ENCODE data around the gene TNKS1BP1.
A peak's percentile ranks its signal among the peaks of the same experiment; 100 is the strongest.
"Not testable (repeated sequence)": the region's sequence is repeated elsewhere in the genome, so short reads cannot be mapped to it uniquely, and the experiment has no call there.

Gene TNKS1BP1

DNA sequence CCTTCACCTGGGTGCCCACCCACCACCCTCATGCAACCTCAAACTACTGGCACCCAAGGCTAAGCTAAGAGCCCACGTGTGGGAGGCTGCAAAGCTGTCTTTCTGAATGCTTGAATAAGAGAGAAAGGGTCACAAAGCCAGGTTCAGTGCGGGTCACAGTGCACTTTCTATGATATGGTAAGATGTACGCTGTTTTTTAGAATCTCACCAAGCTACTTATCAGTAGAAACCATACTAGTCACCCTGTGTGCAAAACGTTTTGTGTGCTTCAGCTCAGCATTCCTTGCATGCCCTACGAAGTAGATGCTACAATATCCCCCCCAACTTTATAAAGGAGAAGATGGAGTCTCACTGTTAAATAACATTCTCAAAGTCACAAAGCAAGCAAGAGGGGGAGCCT lies 28.3 kb upstream of the TNKS1BP1 start:
- no peak for DNase-seq

DNA sequence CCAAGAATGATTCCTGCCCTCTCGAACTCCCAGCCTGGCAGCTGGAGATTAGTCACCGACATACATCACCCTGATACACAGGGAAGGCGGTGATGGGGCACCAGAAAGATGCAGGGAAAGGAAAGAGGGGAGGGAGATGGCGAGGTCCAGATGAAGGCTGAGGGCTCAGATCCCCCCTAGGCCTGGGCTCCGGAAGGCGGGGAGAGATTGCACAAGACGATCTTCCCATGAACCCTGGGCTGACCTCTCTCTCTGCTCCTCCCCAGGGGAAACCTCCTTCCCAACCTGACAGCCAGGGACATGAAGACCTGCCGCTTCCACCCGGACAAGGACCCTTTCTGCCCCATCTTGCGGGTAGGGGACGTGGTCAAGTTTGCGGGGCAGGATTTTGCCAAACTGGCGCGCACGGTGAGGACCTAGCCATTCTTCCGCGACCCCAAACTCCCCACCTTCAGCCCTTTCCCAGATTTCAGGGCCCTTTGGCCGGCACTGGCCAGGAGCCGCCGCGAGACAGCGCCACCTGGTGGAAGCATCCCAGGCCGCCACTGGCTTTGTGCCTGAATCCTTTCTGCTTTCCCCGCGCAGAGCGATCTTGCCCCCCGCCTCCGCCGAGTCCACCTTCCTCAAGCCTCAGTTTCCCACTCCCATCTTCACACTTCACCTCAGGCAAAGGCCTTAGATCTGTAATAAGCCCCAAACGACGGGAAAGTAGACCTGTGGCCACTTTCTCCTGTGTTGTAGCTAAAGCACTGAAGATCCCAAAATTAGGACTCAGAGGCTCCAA lies 24.9 kb upstream of the TNKS1BP1 start:
- DNase-seq: no peak

DNA sequence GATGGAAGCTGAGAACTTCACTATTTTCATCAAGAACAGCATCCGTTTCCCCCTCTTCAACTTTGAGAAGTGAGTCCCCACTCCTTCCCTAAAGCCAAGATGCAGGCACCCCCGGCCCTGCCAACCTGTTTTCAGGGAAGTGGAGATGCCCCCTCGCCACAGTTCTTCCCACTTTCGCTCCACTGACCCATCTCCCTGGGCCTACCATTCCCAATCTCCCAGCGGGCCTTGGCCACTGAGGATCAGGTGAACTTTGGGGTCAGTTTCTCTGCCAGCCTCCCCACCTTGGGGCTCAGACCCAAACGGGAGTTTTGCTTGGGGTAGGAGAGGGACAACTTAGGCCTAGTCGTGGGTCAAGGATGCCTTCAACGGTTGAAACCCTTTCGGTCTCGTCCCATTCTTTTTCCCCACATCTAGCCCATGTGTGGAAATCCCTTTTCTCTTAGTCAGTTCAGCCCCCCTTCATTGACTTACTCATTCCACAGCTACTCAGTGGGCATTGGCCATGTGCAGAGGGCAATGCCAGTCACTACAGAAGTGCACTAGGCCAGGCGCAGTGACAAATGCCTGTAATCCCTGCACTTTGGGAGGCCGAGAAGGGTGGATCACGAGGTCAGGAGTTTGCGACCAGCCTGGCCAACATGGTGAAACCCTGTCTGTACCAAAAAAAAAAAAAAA lies 24.0 kb upstream of the TNKS1BP1 start:
- no peak for DNase-seq

DNA sequence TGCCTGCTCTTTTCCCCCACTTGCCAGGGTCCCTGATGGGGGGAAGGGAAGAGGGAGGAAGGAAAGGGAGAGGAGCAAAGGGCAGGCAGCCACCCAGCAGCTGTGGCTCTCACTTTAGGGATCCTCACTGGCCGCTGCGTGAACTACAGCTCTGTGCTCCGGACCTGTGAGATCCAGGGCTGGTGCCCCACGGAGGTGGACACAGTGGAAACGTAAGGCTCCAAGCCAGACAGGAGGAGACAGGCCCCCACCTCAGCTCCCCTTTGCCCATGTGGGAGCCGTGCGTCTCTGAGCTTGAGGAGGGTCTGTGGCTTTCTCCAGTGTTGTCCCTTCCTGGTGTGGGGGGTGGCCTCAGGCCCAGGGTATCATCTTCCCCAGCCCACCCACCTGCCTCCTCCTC lies 23.3 kb upstream of the TNKS1BP1 start:
- DNase-seq: no peak

DNA sequence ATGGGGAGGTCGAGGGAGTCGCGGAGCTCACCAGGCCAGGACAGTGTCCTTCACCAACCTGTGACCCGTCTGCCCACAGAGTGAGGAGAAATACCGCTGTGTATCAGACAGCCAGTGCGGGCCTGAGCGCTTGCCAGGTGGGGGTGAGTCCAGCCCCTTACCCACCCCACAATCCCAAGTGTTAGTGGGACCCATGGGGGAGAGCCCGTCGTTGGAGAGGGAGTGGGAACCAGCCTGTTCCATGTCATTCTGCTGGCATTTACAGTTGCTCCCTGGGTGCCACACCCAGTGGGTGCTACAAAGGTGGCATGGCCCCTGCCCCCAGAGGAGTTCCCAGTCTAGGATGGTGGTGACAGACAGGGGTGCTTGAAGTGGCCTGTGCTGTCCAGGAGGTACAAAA lies 22.6 kb upstream of the TNKS1BP1 start:
- no peak for DNase-seq

DNA sequence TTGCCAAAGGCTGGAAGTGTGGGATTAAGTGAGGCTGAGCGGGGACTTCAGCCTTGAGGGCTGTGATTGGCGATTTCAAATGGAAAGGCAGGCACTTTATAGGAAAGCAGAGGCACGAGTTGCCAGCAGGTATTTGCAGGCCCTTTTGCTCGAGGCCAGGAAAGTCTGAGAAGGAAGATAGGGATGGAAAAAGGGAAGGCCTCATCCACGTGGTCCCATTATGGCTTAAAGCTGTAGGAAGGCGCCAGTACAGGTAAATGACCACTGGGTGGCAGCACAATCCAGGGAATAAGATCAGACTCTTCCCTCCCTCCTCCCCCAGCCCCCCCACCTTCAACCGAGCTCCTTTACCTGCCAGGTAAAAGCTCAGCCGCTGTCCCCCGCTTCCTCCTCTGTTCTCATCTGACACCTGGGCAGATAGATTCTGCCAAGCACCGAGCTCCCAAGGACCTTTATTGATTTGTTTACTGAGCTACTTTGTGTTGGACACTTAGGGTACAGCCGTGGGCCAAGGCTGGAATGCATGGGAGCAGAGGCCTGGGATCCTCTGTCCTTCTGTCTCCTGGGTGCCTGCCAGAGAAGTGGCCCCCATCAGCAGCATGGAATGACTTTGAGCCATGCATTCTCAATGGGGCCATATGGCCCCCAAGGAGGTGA lies 20.9 kb upstream of the TNKS1BP1 start:
- peak; percentile 28 for DNase-seq

DNA sequence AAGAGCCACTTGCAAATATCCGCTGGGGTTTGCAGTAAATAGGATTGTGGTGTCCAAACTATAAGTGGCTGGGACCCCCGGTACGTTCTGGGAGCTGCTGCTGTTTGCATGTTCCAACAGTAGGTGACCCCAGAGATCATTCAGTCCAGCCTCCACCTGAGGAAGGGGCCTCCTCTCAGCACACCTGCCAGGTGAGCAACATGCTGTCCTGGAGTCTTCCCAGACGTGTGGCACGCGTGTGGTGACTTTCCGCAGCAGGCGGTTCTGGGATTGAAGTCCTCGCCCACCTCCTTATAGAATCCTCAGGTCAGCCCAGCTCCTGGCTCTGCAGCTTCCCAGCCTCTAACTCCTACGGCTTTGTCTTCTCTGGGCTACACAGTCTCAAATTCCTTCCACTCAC lies 20.1 kb upstream of the TNKS1BP1 start:
- no peak for DNase-seq

DNA sequence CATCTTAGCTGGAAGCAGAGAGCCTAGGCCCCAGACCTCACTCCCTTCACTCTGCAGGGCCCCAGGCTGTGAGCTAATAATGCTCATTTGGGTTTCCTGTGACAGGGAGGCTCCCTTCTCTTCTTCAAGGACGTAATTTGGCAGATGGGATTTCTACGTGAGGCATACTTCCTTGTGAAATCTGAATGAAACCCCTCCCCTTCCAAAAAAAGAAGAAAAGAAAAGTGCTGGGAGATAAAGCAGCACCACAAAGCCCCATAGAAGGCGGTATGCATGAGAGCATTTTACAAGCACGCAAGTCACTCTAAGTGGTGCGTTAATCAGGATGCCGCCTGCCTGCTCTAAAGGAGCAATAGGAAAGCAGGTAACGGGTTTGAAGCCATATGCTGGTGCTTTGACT lies 19.1 kb upstream of the TNKS1BP1 start:
- DNase-seq: peak; percentile 47

DNA sequence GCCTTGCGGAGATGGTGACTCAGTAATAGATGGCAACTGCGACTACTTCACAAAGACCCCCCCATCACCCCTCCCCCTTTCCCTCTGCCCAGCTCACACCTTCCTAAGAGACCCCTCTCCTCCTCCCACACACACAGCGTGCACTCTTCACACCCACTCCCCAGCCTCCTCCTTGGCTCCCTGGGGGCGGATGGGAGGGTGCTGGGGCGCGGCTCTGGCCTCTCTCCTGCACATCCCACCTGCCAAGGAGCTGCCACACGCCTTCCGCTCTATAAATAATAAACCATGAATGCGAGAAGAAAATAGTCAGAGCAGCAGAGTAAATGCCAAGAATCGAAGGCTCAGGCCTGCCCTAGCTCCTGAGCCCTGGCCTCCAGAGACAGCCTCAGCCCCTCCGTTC lies 17.9 kb upstream of the TNKS1BP1 start:
- no peak for DNase-seq

DNA sequence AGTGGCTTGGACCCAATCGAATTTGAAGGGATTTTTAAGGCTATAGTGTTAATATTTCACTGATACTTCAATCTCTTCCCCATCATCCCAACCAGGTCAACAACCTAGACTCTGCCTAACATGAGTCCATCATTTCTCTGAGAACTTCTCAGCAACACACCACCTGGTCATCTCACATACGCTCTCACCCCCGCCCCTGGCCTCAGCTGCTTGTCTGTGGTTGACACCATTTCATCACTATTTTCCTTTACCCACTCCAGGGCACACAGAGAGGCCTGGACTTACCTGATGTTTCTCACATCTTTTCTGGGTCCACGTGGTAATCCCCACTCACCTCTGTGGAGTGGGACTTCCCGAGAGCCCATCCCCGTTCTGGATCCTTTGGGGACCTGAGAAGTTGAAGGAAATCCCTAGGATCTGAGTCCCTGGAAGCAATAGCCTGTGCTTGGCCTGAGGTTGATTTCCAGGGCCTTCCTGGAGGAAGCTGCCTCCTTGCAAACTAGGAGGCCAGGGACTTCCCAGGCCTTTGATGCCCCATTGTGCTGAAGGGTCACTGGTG lies 16.6 kb upstream of the TNKS1BP1 start:
- DNase-seq: no peak

DNA sequence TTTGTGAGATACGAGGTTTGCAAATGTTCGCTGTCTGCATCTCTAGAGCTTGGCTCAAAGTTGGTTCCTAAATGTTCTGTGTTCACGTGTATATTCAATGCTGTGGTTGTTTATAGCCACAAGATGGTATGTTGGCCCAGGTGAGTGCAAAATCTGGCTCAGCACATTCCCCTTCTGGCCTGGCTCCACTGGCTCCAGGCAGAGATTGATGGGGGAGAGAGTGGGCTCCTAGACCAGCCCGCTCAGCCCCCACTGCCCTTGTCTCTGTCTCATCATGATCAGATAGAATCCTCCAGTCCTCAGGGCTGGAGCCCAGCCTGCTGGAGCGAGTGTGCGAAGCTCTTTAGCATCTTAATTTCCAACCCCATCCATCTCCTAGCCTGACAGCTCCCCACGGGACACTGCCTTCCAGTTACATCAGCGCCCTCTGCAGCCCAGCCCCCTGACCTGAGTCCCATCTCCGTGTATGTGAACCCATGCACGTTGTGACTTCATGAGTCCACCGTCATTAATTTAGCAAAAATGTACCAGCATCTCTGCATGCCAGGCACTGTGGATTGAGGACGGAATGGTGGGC lies 15.4 kb upstream of the TNKS1BP1 start:
- no peak for DNase-seq

DNA sequence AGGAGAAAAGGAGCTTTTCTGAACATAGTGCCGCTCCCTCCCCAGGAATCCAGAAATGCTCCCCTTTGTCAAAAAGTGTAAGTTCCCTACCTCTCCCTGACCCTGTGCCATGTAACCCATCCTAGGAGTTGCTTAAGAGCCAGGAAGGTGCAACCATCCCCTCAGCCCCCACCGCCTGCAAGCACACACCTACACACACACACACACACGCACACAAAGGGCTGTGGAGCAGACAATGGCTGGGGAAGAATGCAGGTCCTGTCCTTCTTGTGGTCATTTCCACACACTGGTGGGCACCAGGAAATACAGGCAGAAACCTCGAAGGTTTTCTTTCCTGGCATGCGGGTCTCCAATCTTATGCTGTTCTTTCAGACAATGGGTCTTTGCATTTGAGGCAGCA lies 14.6 kb upstream of the TNKS1BP1 start:
- DNase-seq: no peak

DNA sequence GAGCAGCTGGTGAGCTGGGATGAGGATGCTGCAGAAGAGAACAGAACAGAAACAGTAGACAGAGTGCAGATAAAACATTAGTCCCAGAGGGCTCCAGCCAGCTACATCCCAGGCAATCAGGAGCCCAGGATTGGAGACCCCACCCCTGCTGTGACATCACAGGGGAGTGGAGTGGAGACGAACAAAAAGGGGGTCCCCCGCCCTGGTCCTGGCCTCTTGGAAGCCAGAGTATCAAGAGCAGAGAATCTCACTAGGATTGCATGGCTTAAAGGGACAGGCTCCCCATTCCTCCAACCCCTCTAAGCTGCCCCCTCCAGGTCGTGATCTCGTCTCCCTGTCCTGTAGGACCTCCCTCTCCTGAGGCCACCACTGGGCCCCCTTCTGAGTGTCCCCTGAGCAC lies 13.4 kb upstream of the TNKS1BP1 start, which contains the start of gene P2RX3:
Gene P2RX3, plus strand, starts transcription at position 211 of the 400 bp plus-strand sequence. CDS start 199 bp downstream, outside the sequence.
- DNase-seq: no peak

DNA sequence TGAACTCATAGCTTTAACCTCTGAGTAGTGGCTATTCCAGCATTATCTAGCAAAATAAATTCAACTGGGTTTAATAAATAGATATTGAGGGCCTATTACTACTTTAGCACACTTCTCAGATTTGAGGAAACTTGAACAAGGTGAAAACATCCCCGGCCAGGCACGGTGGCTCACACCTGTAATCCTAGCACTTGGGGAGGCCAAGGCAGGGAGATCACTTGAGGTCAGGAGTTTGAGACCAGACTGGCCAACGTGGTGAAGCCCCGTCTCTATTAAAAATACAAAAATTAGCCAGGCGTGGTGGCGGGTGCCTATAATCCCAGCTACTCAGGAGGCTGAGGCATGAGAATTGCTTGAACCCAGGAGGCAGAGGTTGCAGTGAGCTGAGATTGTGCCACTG lies 12.1 kb upstream of the TNKS1BP1 start:
- DNase-seq: not testable (repeated sequence)

DNA sequence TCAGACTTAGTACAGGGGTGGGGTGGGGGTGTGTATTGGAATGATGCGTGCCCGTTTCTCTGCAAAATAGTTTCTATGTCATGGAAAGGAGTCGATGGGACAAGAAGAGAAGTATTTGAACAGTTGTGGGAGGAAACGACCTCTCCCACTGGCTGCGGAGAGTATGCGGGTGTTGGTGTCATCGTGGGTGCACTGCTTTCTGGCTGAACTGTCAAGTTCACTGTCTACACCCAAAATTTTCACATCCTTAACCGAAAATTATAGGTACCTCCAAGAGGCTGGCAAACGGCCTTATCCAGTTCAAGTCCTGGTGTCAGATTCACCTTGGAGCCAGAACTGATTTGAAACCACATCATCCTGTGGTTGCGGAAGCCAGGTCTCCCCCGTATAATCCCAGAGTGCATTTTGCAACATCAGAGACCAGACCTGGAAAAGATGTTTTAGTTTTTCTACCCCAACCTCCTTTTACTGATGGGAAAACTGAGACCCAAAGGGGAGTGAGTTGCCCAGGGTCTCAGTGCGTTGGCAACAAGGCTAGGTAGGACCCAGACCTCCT lies 11.4 kb upstream of the TNKS1BP1 start:
- DNase-seq: no peak

DNA sequence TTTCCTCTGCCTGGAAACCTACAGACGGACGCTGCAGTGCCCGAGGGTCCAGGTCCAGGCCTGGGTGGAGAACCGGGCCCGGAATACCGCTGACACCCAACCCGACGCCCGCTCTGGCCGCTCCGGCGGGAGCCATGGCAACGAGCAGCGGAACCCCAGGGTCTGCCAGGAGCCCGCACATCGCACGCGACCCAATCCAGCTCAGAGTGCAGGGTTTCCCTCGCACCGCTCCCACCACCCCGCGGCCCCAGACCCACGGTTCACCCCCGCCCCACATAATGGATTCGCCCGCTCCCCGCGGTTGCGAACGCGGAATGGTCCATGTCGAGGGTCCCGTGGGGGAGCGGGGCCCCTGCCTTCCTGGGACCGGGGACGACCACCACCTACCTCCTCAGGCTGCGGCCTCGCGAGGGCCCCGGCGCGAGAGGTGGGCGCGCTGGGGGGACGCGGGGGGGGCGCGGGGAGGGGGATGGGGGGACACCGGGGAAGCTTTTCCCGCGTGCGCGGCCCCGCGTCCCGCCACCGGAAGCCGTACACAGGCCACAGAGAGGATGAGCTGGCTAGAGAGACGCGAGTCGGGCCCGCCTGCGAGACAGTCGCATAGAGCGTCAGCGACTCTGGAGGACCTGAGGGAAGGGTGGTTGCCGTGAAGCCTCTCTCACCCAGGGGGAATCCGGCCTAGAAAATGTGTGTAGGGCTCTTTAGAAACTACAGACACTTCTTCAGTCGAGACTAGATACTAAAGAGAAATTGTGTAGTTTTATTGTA lies 10.8 kb upstream of the TNKS1BP1 start, which contains the start of gene SSRP1:
Gene SSRP1, minus strand, starts transcription at position 550 of the 768 bp plus-strand sequence. CDS start 771 bp downstream, outside the sequence.
- peak; percentile 50 for DNase-seq

DNA sequence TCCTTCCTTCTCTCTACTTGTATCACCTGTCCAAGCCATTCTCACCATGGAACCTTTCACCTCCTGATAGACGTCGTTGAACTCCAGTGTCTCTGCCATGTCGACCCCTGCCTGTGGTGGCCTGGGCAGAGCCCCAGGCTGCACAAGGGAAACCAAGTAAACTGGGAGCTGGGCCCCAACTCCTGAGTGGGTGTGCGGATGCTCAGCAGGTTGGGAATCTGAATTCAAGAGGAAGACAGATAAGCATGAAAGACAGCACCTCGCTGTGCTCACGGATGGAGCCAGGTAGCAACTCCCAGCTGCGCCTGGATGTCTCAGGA lies 10.2 kb upstream of the TNKS1BP1 start:
- DNase-seq: no peak

DNA sequence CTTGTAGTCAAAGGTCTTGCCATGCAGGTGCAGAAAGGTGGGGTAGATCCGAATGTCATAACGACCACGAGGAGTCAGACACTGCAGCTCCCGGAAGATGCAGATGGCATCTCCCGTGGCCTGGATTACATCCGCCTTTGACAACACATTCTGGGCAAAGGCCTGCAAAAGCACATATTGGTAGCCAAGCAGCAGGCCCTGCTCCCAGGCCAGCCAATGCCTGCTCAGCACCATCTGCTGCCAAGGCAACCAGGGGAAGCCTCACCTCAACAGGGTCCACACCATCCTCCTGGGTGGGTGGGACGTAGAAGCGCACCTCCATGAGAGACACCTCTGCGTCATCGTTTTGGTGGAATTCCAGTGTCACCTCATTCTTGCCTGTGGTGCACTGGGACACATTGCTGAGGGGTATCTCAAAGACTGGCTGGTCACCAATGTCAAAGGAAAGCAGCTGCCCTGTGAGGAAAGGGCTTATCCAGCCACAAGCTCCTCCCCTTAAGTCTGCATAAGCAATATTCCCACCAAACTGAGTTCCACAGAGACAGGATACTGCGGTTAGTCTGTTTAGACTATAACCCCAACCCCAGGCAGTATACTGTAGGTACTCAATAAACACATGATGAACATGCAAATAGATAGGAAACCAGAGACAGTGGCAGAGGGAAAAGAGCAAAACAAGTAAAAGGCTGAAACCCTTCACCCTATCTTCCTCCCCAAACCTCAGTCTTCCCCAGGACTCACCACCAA lies 8.1 kb upstream of the TNKS1BP1 start:
- DNase-seq: no peak

DNA sequence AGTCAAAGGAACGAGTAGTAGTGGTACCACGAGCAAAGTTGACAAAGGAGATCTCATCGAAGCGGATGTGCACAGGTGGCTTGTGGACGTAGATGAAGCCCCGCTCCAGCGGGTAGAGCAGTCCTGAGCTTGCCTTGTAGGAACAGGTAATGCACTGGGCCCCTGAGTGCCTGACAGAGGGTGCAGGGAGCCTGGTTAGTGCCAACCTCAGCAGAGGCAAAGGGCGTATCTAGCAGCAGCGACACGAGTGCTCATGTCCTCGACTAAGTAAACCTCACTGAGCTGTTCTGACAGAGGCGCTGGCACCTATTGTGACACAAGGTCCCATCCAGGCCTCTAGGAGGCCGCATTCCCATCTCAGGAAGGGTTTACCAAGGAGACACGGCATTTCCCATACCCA lies 7.0 kb upstream of the TNKS1BP1 start:
- no peak for DNase-seq

DNA sequence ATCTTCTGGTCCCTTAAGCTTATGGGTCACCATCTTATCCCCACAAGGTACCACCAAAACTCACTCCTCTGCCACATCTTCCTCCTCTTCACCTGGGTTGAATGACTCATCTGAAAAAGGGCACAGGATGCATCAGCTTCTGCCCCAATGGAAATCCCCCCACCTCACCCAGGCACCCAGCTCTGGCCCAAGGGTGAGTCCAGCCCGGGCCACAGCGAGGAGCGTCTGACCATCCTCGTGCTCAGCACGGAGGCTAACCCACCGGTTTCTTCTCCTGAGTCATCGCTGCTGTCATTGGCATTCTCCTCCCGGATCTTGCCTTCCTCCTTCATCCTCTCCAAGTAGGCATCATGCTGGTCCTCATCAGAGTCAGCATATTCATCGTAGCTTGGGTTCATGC lies 5.3 kb upstream of the TNKS1BP1 start:
- DNase-seq: no peak

DNA sequence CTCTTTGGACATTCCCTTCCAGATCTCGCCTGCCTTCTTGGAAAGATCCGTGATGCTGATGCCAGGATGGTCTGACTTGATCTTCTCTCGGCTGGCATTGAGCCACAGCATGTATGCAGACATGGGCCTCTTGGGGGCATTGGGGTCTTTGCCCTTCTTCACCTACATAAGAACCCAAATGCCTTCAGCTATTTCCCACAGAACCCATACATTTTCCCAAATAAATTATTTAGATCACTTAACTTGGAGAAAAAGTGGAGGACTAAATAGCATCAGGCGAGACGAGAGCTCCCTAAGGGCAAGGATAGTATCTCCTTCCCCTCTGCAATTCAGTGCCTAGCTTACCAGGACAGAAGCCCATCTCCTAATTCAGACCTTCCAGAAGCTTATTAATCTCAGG lies 3.0 kb upstream of the TNKS1BP1 start:
- no peak for DNase-seq

DNA sequence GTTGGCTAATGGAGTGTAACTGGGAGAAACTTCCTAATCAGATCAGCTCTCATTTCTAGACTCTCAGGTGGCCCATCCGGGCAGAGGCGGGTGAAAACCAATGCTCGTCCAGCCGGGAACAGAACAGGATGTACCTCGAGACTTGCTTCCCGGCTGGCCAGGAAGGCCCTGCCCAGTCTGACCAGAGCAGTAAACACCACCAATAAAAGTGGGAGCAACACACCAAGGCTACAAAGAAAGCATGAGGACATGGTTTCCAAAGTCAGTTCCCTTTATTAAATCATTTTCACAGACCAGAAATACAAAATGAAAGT lies 940 bp upstream of the TNKS1BP1 start:
- DNase-seq: no peak

All from GF-D8 (cell line).